ENCODE data around the gene RNF207. TPM values are rescaled to one million over a fixed set of nuclear protein-coding genes. Genes with fewer than 3 reads are reported as not detected.

RNF207 gene
- total and polyA plus RNA-seq, 2 donors (not counting 3 experiments of a cell fraction or from before 2014, with no cell fraction given), result 3.2 to 8.2 TPM

GRCh38 chr1:6259491-6260362 is 53.8 kb downstream of the RNF207 start:
- Histone ChIP-seq H3K27me3 (ENCODE audit: control insufficient read depth in 2 of 2, insufficient read depth in 2 of 2, low read length in 2 of 2) (no peaks in the 10 kb centered on the region), H3K9ac (replicated peaks; ENCODE audit: extremely low read depth, insufficient read depth, low read length) (no peak overlapping the region), H3K27ac (ENCODE audit: insufficient read depth, low read depth, low read length) (no peak overlapping the region), H3K9me3 (replicated peaks; ENCODE audit: control insufficient read depth, insufficient read depth, low read length) (no peaks in the 10 kb centered on the region), H3K9me1 (replicated peaks; ENCODE audit: control insufficient read depth, extremely low read depth, insufficient read depth, low read length) (no peaks in the 10 kb centered on the region), H3K4me1 (ENCODE audit: control insufficient read depth, extremely low read depth, insufficient read depth, low read length) (no peaks in the 10 kb centered on the region), H2AFZ (ENCODE audit: low read depth, low read length) (peak overlapping the region; percentile 16), H3K79me2 (ENCODE audit: control insufficient read depth, insufficient read depth, low read length) (no peaks in the 10 kb centered on the region), H3K4me3 (replicated peaks in 1 of 3; ENCODE audit: insufficient read depth in 1 of 3, low read depth in 1 of 3, low read length in 3 of 3) (peak overlapping the region in 1 of 3 experiments; percentile 55), H3K4me2 (ENCODE audit: insufficient read depth, low read length) (no peak overlapping the region), H3K36me3 (ENCODE audit: control insufficient read depth in 2 of 2, extremely low read depth in 1 of 2, insufficient read depth in 2 of 2, low read length in 2 of 2) (no peaks in the 10 kb centered on the region), H4K20me1 (replicated peaks; ENCODE audit: control insufficient read depth, extremely low read depth, insufficient read depth, low read length) (no peaks in the 10 kb centered on the region)
- intact Hi-C loops (cut with micrococcal nuclease) (loop anchor here (1.0 to 5.0 kb wide), 3 partner anchors 13 to 163 kb away; partner anchors contain the start of gene ESPN), dilution Hi-C loops (cut with MboI; ENCODE audit: extremely low pct_ligation_motif_present, low sequenced_read_pairs) (no loop called here)
- FAIRE-seq (peak; percentile 55), DNase-seq (ENCODE audit: low read depth, low spot score) (peak; percentile 64)
- BruUV-seq (replicated peaks), result no TSS peak
- CTCF ChIA-PET, result interaction anchor here (1.3 to 3.6 kb wide), 5 partner anchors 10 to 84 kb away, joined by 3 to 21 read pairs (median 3); no protein-coding TSS in a partner anchor
- TF ChIP-seq MAX (IDR thresholded peaks at IDR 0.05; ENCODE audit: insufficient read depth, insufficient read length), result no peak
- no peak for TF ChIP-seq FOS (IDR thresholded peaks at IDR 0.05; ENCODE audit: borderline replicate concordance, insufficient read depth, low read length)
- no peak for TF ChIP-seq MYC (IDR thresholded peaks at IDR 0.05; ENCODE audit: low read depth, low read length)
- TF ChIP-seq CTCF (IDR thresholded peaks at IDR 0.05; ENCODE audit: extremely low read depth in 1 of 2, insufficient read depth in 1 of 2, low read depth in 1 of 2, low read length in 2 of 2), result no peak
- TF ChIP-seq POLR2AphosphoS5 (IDR thresholded peaks at IDR 0.05; ENCODE audit: insufficient read depth, low read depth, low read length), result no peak
- POLR2A ChIA-PET, result interaction anchor here (0.5 kb wide), 1 partner anchor 76 kb away, joined by 6 read pairs; no protein-coding TSS in a partner anchor

Data from endothelial cell of umbilical vein (primary cell).